GM12878 (cell line): ENCODE data around the gene VPS18. TPM values are rescaled to one million over a fixed set of nuclear protein-coding genes. Genes with fewer than 3 reads are reported as not detected.

Experiments used
- ATAC-seq: fragments of 200-7000 bp; cut with Tn5 transposase; 3 replicates; pipeline ENCODE4 v1.9.1; 2020; ENCODE audit warnings: mild to moderate bottlenecking, moderate library complexity
- BruUV-seq: library from RNA; stranded (reverse); fragments of 400-500 nt; replicated peaks from 2 replicates; lab custom pipeline; 2021; lab: Mats Ljungman, UMichigan
- CTCF ChIA-PET: fragments of 300-600 bp; sonication (Branson Sonifier 250); formaldehyde crosslinking; extraction: SDS; loops from one replicate; lab custom pipeline; 2021; ENCODE audit warnings: inconsistent platforms; lab: Yijun Ruan, JAX
- POLR2A ChIA-PET: fragments of 350-600 bp; formaldehyde crosslinking; extraction: SDS; loops from one replicate; lab custom pipeline; 2021; ENCODE audit warnings: inconsistent platforms; lab: Charles Lee
- RAD21 ChIA-PET: fragments of 300-600 bp; sonication (Branson Sonifier 250); formaldehyde crosslinking; loops from one replicate; lab custom pipeline; 2023; ENCODE audit warnings: antibody characterized with exemption; ENCODE audit not compliant: unreplicated experiment; lab: Charles Lee
- SMC1A ChIA-PET: fragments of 300-600 bp; sonication (Branson Sonifier 250); formaldehyde crosslinking; loops from one replicate; lab custom pipeline; 2023; ENCODE audit not compliant: unreplicated experiment, uncharacterized antibody; lab: Charles Lee
- DNase-seq: peaks from one replicate; pipeline ENCODE4 v3.0.0-alpha.2; 2011; ENCODE audit warnings: low read depth, low spot score
- FAIRE-seq: peaks from 3 replicates; lab custom pipeline; 2011; peaks lifted over from hg19 to GRCh38; lab: Jason Lieb, UNC
- H2AFZ ChIP-seq: 2 replicates; pipeline ENCODE4 v1.6.0; 2011; ENCODE audit warnings: low read depth, low read length, control low read depth; ENCODE audit not compliant: control insufficient read depth
- H3K27ac ChIP-seq: 2 replicates; pipeline ENCODE4 v1.5.1; 2011; ENCODE audit warnings: control low read depth; ENCODE audit not compliant: control insufficient read depth, insufficient read depth
- H3K27me3 ChIP-seq, 2 experiments: replicated peaks in 1 of 2; 2 replicates each; pipeline versions ENCODE4 v1.6.0 to v1.6.1; 2011; ENCODE audit warnings: low read length in 1 of 2; ENCODE audit not compliant: control insufficient read depth in 2 of 2, insufficient read depth in 2 of 2
- H3K36me3 ChIP-seq, 2 experiments: 2 replicates each; pipeline ENCODE4 v1.5.1; 2011; ENCODE audit warnings: low read length in 1 of 2; ENCODE audit not compliant: control insufficient read depth in 2 of 2, insufficient read depth in 2 of 2
- H3K4me1 ChIP-seq: 2 replicates; pipeline ENCODE4 v1.6.1; 2011; ENCODE audit warnings: mild to moderate bottlenecking, low read length, moderate library complexity, mixed read lengths; ENCODE audit not compliant: control insufficient read depth, insufficient read depth
- H3K4me2 ChIP-seq: 2 replicates; pipeline ENCODE4 v1.6.0; 2011; ENCODE audit warnings: control low read depth; ENCODE audit not compliant: control insufficient read depth, insufficient read depth
- H3K4me3 ChIP-seq: fragments of 200-600 bp; sonication (generic); 2 replicates; pipeline ENCODE4 v1.5.1; 2016
- H3K79me2 ChIP-seq: 2 replicates; pipeline ENCODE4 v1.6.0; 2011; ENCODE audit warnings: low read length; ENCODE audit not compliant: control insufficient read depth, insufficient read depth
- H3K9ac ChIP-seq: 2 replicates; pipeline ENCODE4 v1.8.0; 2011; ENCODE audit warnings: low read length, control low read depth, mixed read lengths; ENCODE audit not compliant: control insufficient read depth, insufficient read depth
- H3K9me3 ChIP-seq: replicated peaks from 3 replicates; pipeline ENCODE4 v1.5.1; 2011; ENCODE audit warnings: mild to moderate bottlenecking, low read length; ENCODE audit not compliant: control insufficient read depth, insufficient read depth
- H4K20me1 ChIP-seq: 2 replicates; pipeline ENCODE4 v1.6.0; 2011; ENCODE audit not compliant: control insufficient read depth, insufficient read depth
- BHLHE40 ChIP-seq, 2 experiments: fragments of 450-650 bp in 1 of 2; IDR thresholded peaks; 2 replicates each; pipeline ENCODE4 v1.6.1; 2011 to 2017; ENCODE audit warnings: low read depth in 2 of 2, borderline replicate concordance in 1 of 2, improper control_type of control experiment in 1 of 2, low read length in 1 of 2, mild to moderate bottlenecking in 1 of 2
- CHD2 ChIP-seq: IDR thresholded peaks from 2 replicates; pipeline ENCODE4 v1.6.1; 2011; ENCODE audit warnings: low read depth, low read length, improper control_type of control experiment, borderline replicate concordance
- E2F4 ChIP-seq: IDR thresholded peaks from 2 replicates; pipeline ENCODE4 v1.6.1; 2012; ENCODE audit warnings: low read depth, low read length, improper control_type of control experiment
- EED ChIP-seq: sonication (generic); IDR thresholded peaks from 2 replicates; pipeline ENCODE4 v1.6.1; 2016; ENCODE audit warnings: antibody characterized with exemption, low read depth
- EP300 ChIP-seq, 2 experiments: fragments of 150-350 bp in 1 of 2; IDR thresholded peaks; 2 replicates each; pipeline ENCODE4 v1.6.1; 2011 to 2012; ENCODE audit warnings: low read depth in 2 of 2, low read length in 2 of 2, borderline replicate concordance in 1 of 2, improper control_type of control experiment in 1 of 2, inconsistent platforms in 1 of 2; ENCODE audit not compliant: control insufficient read depth in 1 of 2
- KAT2A ChIP-seq: conservative IDR thresholded peaks from 2 replicates; pipeline ENCODE4 v1.6.1; 2011; ENCODE audit warnings: low read depth, low read length; ENCODE audit not compliant: control insufficient read depth
- NFXL1 ChIP-seq: fragments of 450-650 bp; IDR thresholded peaks from 2 replicates; pipeline ENCODE4 v1.6.1; 2017; ENCODE audit warnings: antibody characterized with exemption, mild to moderate bottlenecking, borderline replicate concordance
- PKNOX1 ChIP-seq: fragments of 450-650 bp; IDR thresholded peaks from 2 replicates; pipeline ENCODE4 v1.6.1; 2016; ENCODE audit warnings: mild to moderate bottlenecking
- POLR2A ChIP-seq: IDR thresholded peaks from 2 replicates; pipeline ENCODE4 v1.6.1; 2011; ENCODE audit warnings: low read depth, mild to moderate bottlenecking, low read length
- ZNF24 ChIP-seq: fragments of 450-650 bp; IDR thresholded peaks from 2 replicates; pipeline ENCODE4 v1.6.1; 2017; ENCODE audit warnings: antibody characterized with exemption, mild to moderate bottlenecking
- WGBS: methylation state at CpG from one replicate; pipeline ENCODE4 v1.1.6; 2016; ENCODE audit warnings: low lambda C conversion rate; ENCODE audit not compliant: insufficient replicate concordance, insufficient coverage; ENCODE audit errors: missing lambda C conversion rate; 5-methylcytosine and 5-hydroxymethylcytosine counted together
- in situ Hi-C: fragments of 300-500 bp; cut with MboI; formaldehyde crosslinking; loops from 9 replicates; pipeline ENCODE4 v1.14.3; 2018; ENCODE audit warnings: mixed read lengths
- intact Hi-C: fragments of 100-400 bp; cut with micrococcal nuclease; formaldehyde crosslinking; loops from one replicate; pipeline ENCODE4 v1.14.2; 2022; ENCODE audit not compliant: unreplicated experiment
- polyA plus RNA-seq, 11 experiments: library from polyadenylated mRNA; depleted of rRNA in 4 of 11; unstranded in 6 of 11; stranded (reverse) in 5 of 11; fragments of >200 nt; fragmentation: Nextera tagmentation in 4 of 11; fragmentation: Illumina TruSeq in 1 of 11; extraction: Ambion mirVana in 4 of 11; extraction: Trizol in 1 of 11; gene quantifications; 1 replicate in 1 of 11; 2 replicates in 10 of 11; pipeline versions ENCODE4 v1.2.1 to v1.2.3, GENCODE V29; 2011 to 2016; ENCODE audit warnings: inconsistent platforms in 2 of 11, missing spikeins in 2 of 11, low read depth in 1 of 11
- total RNA-seq, 4 experiments: library from RNA; depleted of rRNA in 3 of 4; stranded (reverse); fragments of >200 nt in 3 of 4; fragmentation: Illumina TruSeq in 1 of 4; extraction: Trizol in 1 of 4; gene quantifications; 2 replicates each; pipeline versions ENCODE4 v1.2.1 to v1.2.3, GENCODE V29; 2013 to 2021

VPS18 gene
- total and polyA plus RNA-seq, 10 of the 15 experiments (the other 5 are each of a cell fraction or from before 2014, with no cell fraction given): 0.71 to 20.4 (median 10.6) TPM

- TF ChIP-seq CHD2: no peak
- no peak for TF ChIP-seq PKNOX1
These were observed 27.1 kb upstream of the VPS18 start (continued) for GRCh38 chr15:40867199-40867598.

- H3K27me3 ChIP-seq: no peaks in the 10 kb centered on the region
- no peak overlapping the region for H2AFZ ChIP-seq
- FAIRE-seq (no peak), ATAC-seq (no peak), DNase-seq (no peak)
- RAD21 ChIA-PET: interaction anchor here (1.1 to 14.2 kb wide), 6 partner anchors 8 to 316 kb away, joined by 3 to 551 read pairs (median 14); partner anchors contain the start of gene VPS18
- no TSS peak for BruUV-seq
- intact Hi-C loops: loop anchor here (10.0 kb wide), 1 partner anchor 275 kb away; the partner anchor contains the start of gene KNL1
- CTCF ChIA-PET: interaction anchor here (0.7 to 6.0 kb wide), 4 partner anchors 22 to 71 kb away, joined by 3 to 57 read pairs (median 19); partner anchors contain the start of gene VPS18
- no peaks in the 10 kb centered on the region for H3K36me3 ChIP-seq
- H3K79me2 ChIP-seq: peaks cover 5% of the 10 kb centered on the region
- no peaks in the 10 kb centered on the region for H3K9me3 ChIP-seq
- 67% methylated on average over 5 of the region's 5 CpGs for WGBS
- no peak overlapping the region for H3K27ac ChIP-seq
- no peak overlapping the region for H3K4me3 ChIP-seq
- H3K9ac ChIP-seq: no peak overlapping the region
- peaks cover 30% of the 10 kb centered on the region for H3K4me1 ChIP-seq
- in situ Hi-C loops: no loop called here
- no peak for TF ChIP-seq BHLHE40 (IDR thresholded peaks at IDR 0.05; ENCODE audit: borderline replicate concordance in 1 of 2, low read depth in 2 of 2, low read length in 1 of 2)
- TF ChIP-seq ZNF24: no peak
- TF ChIP-seq EED: no peak
- no peak for TF ChIP-seq KAT2A
- TF ChIP-seq NFXL1: no peak
- no peak for TF ChIP-seq E2F4
- no peak for TF ChIP-seq EP300 (IDR thresholded peaks at IDR 0.05; ENCODE audit: borderline replicate concordance in 1 of 2, control insufficient read depth in 1 of 2, low read depth in 2 of 2, low read length in 2 of 2)
- TF ChIP-seq POLR2A: no peak
- POLR2A ChIA-PET: interaction anchor here (0.6 to 9.5 kb wide), 6 partner anchors 11 to 556 kb away, joined by 3 to 220 read pairs (median 62); partner anchors contain the start of genes SPINT1 and VPS18
- no peaks in the 10 kb centered on the region for H4K20me1 ChIP-seq
- H3K4me2 ChIP-seq: no peak overlapping the region
- SMC1A ChIA-PET: interaction anchor here (0.7 to 14.4 kb wide), 7 partner anchors 9 to 175 kb away, joined by 3 to 454 read pairs (median 17); partner anchors contain the start of genes RAD51 and VPS18
These were observed 24.6 kb upstream of the VPS18 start for GRCh38 chr15:40869686-40870085.
